ENCODE results near the gene RALGDS. TPM values are rescaled to one million over a fixed set of nuclear protein-coding genes. Genes with fewer than 3 reads are reported as not detected.
"Not testable (repeated sequence)": the region's sequence is repeated elsewhere in the genome, so short reads cannot be mapped to it uniquely, and the experiment has no call there.

Gene RALGDS
- total and polyA plus RNA-seq, 3 donors from 2014 or later = 23.0 to 42.4 (median 32.5) TPM

DNA sequence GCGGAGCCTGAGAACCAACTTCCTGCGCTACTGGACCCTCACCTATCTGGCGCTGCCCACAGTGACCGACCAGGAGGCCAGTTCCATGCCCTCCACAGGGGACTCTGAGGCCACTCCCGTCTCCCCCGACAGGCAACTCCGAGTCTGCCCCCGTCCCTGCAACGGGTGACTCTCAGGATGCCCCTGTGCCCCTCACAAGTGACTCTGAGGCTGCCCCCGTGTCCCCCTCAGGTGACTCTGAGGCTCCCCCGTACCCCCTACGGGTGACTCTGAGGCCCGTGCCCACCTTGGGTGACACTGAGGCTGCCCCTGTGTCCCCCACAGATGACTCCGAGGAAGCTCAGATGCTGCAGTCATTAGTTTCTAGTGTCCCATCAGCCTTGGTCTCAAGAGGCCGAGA lies 34.1 kb downstream of the RALGDS start:
- H3K36me3 ChIP-seq (ENCODE audit: low read depth, missing control alignments) = no peaks in the 10 kb centered on the region
- H3K9me3 ChIP-seq = no peaks in the 10 kb centered on the region
- DNase-seq = no peak
- 83% methylated on average over 15 of the region's 15 CpGs; no CpG with 5 or more reads in 1 of the 2 donors for WGBS, 2 donors
- H3K27me3 ChIP-seq = no peaks in the 10 kb centered on the region
- no peak overlapping the region for H3K4me3 ChIP-seq
- no peaks in the 10 kb centered on the region for H3K4me1 ChIP-seq
- H3K27ac ChIP-seq = no peak overlapping the region
- TF ChIP-seq, protein P1, sequence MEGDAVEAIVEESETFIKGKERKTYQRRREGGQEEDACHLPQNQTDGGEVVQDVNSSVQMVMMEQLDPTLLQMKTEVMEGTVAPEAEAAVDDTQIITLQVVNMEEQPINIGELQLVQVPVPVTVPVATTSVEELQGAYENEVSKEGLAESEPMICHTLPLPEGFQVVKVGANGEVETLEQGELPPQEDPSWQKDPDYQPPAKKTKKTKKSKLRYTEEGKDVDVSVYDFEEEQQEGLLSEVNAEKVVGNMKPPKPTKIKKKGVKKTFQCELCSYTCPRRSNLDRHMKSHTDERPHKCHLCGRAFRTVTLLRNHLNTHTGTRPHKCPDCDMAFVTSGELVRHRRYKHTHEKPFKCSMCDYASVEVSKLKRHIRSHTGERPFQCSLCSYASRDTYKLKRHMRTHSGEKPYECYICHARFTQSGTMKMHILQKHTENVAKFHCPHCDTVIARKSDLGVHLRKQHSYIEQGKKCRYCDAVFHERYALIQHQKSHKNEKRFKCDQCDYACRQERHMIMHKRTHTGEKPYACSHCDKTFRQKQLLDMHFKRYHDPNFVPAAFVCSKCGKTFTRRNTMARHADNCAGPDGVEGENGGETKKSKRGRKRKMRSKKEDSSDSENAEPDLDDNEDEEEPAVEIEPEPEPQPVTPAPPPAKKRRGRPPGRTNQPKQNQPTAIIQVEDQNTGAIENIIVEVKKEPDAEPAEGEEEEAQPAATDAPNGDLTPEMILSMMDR (IDR thresholded peaks at IDR 0.05) = no peak
- no peak for TF ChIP-seq POLR2A (IDR thresholded peaks at IDR 0.05)
- intact Hi-C loops (cut with DNase I; ENCODE audit: low total_unique reads) = no loop called here

- H3K4me3 ChIP-seq; H3K36me3 ChIP-seq (ENCODE audit: low read depth, missing control alignments); H3K27ac ChIP-seq; H3K9me3 ChIP-seq; intact Hi-C loops (cut with DNase I; ENCODE audit: low total_unique reads); H3K27me3 ChIP-seq; DNase-seq; H3K4me1 ChIP-seq: not testable (repeated sequence)
- WGBS, 2 donors = 94 to 97% methylated on average over 5 to 11 of the region's 17 CpGs
Measured at GRCh38 chr9:133086212-133086860, 34.7 kb downstream of the RALGDS start.

GRCh38 chr9:133083688-133084087 lies 37.4 kb downstream of the RALGDS start:
- H3K4me3 ChIP-seq; DNase-seq; H3K36me3 ChIP-seq (ENCODE audit: low read depth, missing control alignments); H3K27me3 ChIP-seq; intact Hi-C loops (cut with DNase I; ENCODE audit: low total_unique reads); H3K9me3 ChIP-seq; H3K4me1 ChIP-seq; H3K27ac ChIP-seq: not testable (repeated sequence)
- WGBS, 2 donors = 58% methylated on average over 2 of the region's 9 CpGs; no CpG with 5 or more reads in 1 of the 2 donors

DNA sequence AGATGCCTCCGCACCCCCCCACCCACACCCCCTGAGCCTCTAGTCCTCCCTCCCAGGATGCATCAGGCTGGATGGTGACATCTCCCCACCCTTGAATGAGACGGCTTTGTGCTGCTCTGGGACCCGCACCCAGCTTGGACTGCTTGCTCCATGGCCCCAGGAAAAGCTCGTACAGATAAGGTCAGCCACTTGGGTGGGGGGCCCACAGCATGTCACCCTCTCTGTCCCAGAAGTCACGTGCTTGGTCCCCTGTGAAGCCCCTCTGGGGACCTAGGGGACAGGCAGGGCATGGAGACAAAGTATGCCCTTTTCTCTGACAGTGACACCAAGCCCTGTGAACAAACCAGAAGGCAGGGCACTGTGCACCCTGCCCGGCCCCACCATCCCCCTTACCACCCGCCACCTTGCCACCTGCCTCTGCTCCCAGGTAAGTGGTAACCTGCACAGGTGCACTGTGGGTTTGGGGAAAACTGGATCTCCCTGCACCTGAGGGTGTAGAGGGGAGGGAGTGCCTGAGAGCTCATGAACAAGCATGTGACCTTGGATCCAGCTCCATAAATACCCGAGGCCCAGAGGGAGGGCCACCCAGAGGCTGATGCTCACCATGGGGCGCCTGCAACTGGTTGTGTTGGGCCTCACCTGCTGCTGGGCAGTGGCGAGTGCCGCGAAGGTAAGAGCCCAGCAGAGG lies 38.9 kb downstream of the RALGDS start:
- H3K4me3 ChIP-seq; H3K36me3 ChIP-seq (ENCODE audit: low read depth, missing control alignments); H3K9me3 ChIP-seq; DNase-seq; intact Hi-C loops (cut with DNase I; ENCODE audit: low total_unique reads); H3K27ac ChIP-seq; H3K4me1 ChIP-seq; H3K27me3 ChIP-seq: not testable (repeated sequence)
- WGBS, 2 donors = 90 to 100% methylated on average over 1 to 6 of the region's 12 CpGs

DNA sequence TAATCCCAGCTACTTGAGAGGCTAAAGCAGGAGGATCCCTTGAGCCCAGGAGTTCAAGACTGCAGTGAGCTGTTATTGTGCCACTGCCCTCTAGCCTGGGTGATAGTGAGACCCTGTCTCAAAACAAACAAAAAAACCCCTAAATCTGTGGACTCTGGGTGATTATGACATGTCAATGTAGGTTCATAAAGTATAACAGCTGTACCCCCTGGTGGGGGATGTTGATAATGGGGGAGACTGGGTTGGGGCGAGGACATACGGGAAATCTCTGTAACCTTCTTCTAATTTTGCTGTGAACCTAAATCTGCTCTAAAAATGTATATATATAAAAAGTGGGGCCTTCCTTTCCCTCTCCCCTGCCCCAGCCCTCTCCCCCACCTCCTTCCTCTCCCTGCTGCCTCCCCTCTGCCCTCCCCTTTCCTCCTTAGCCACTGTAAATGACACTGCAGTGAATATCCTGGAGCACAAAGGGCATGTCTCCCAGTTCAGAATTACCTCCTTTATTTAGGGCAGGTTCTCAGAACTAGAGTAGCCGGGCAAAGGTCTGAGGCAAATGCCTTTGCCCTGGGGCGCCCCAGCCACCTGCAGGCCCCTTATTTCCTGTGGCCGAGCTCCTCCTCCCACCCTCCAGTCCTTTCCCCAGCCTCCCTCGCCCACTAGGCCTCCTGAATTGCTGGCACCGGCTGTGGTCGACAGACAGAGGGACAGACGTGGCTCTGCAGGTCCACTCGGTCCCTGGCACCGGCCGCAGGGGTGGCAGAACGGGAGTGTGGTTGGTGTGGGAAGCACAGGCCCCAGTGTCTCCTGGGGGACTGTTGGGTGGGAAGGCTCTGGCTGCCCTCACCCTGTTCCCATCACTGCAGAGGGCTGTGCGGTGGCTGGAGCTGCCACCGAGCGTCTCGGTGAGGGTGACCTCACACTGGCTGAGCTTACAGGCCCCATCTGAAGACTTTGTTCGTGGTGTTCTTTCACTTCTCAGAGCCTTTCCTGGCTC lies 40.0 kb downstream of the RALGDS start:
- H3K4me3 ChIP-seq; H3K27ac ChIP-seq; H3K36me3 ChIP-seq (ENCODE audit: low read depth, missing control alignments); H3K27me3 ChIP-seq; intact Hi-C loops (cut with DNase I; ENCODE audit: low total_unique reads); H3K9me3 ChIP-seq; DNase-seq: not testable (repeated sequence)
- H3K4me1 ChIP-seq = peaks cover 18% of the 10 kb centered on the region
- WGBS, 2 donors = 83 to 93% methylated on average over 6 to 10 of the region's 18 CpGs

DNA sequence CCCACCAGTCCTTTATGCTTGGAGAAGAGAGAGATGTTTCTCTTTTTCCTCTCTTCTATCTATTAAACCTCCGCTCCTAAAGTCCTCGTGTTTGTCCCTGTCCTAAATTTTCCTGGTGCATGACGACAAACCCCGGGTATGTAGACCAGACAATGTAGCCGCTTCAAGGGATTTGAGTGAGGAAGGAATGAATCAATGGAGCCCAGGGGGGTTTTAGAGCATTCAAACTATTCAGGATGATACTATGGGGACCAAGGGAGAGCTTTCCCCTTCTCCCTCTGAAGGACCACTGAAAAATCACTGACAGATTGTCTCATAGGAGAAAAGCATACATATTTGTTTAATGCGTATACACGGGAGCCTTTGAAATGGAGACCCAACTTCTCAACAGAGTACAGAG lies 40.9 kb downstream of the RALGDS start:
- no peak for DNase-seq
- Histone ChIP-seq H3K4me1 (peaks cover 27% of the 10 kb centered on the region), H3K36me3 (ENCODE audit: low read depth, missing control alignments) (no peaks in the 10 kb centered on the region), H3K4me3 (no peak overlapping the region), H3K27me3 (no peaks in the 10 kb centered on the region), H3K27ac (no peak overlapping the region), H3K9me3 (no peaks in the 10 kb centered on the region)
- 74 to 95% methylated on average over 7 of the region's 7 CpGs for WGBS, 2 donors
- intact Hi-C loops (cut with DNase I; ENCODE audit: low total_unique reads) = no loop called here
- TF ChIP-seq, protein P1 (IDR thresholded peaks at IDR 0.05) = no peak
- TF ChIP-seq POLR2A (IDR thresholded peaks at IDR 0.05) = no peak
